ENCODE results near the gene OLIG2. TPM values are rescaled to one million over a fixed set of nuclear protein-coding genes. Genes with fewer than 3 reads are reported as not detected.
A peak's percentile ranks its signal among the peaks of the same experiment; 100 is the strongest.

The OLIG2 gene
- total RNA-seq, 1 donor from 2014 or later, result not detected

GRCh38 chr21:33032434-33033047 is 6.8 kb downstream of the OLIG2 start:
- no peak for DNase-seq (ENCODE audit: low read depth)

- no peak for DNase-seq (ENCODE audit: low read depth)
Measured at GRCh38 chr21:33033094-33033951, 7.6 kb downstream of the OLIG2 start.

GRCh38 chr21:33033961-33034413 is 8.3 kb downstream of the OLIG2 start:
- DNase-seq (ENCODE audit: low read depth), result no peak

- peak; percentile 76 for DNase-seq (ENCODE audit: low read depth)
Measured at GRCh38 chr21:33035147-33035546, 9.4 kb downstream of the OLIG2 start.

- peak; percentile 43 for DNase-seq (ENCODE audit: low read depth)
Measured at GRCh38 chr21:33036430-33037162, 10.9 kb downstream of the OLIG2 start.

- no peak for DNase-seq (ENCODE audit: low read depth)
Measured at GRCh38 chr21:33037501-33037900, 11.8 kb downstream of the OLIG2 start.

- DNase-seq (ENCODE audit: low read depth), result no peak
Measured at GRCh38 chr21:33039536-33039935, 13.8 kb downstream of the OLIG2 start.

GRCh38 chr21:33040215-33040614 is 14.5 kb downstream of the OLIG2 start:
- no peak for DNase-seq (ENCODE audit: low read depth)

GRCh38 chr21:33041981-33042380 is 16.2 kb downstream of the OLIG2 start:
- no peak for DNase-seq (ENCODE audit: low read depth)

- DNase-seq (ENCODE audit: low read depth), result peak; percentile 80
Measured at GRCh38 chr21:33042812-33043211, 17.1 kb downstream of the OLIG2 start.

GRCh38 chr21:33046455-33046854 is 20.7 kb downstream of the OLIG2 start:
- DNase-seq (ENCODE audit: low read depth), result no peak

GRCh38 chr21:33047231-33047630 is 21.5 kb downstream of the OLIG2 start:
- no peak for DNase-seq (ENCODE audit: low read depth)

- no peak for DNase-seq (ENCODE audit: low read depth)
Measured at GRCh38 chr21:33051925-33052324, 26.2 kb downstream of the OLIG2 start.

GRCh38 chr21:33053951-33054350 is 28.2 kb downstream of the OLIG2 start:
- DNase-seq (ENCODE audit: low read depth), result no peak

- no peak for DNase-seq (ENCODE audit: low read depth)
Measured at GRCh38 chr21:33055991-33056390, 30.3 kb downstream of the OLIG2 start.

GRCh38 chr21:33057385-33057940 is 31.7 kb downstream of the OLIG2 start:
- peak; percentile 71 for DNase-seq (ENCODE audit: low read depth)

- DNase-seq (ENCODE audit: low read depth), result peak; percentile 73
Measured at GRCh38 chr21:33058527-33058926, 32.8 kb downstream of the OLIG2 start.

- peak; percentile 80 for DNase-seq (ENCODE audit: low read depth)
Measured at GRCh38 chr21:33058957-33059356, 33.2 kb downstream of the OLIG2 start.

- DNase-seq (ENCODE audit: low read depth), result peak; percentile 33
Measured at GRCh38 chr21:33059380-33059841, 33.7 kb downstream of the OLIG2 start.

- no peak for DNase-seq (ENCODE audit: low read depth)
Measured at GRCh38 chr21:33061233-33061632, 35.5 kb downstream of the OLIG2 start.

- no peak for DNase-seq (ENCODE audit: low read depth)
Measured at GRCh38 chr21:33063375-33063883, 37.7 kb downstream of the OLIG2 start.

Measured in myocyte (in vitro differentiated cells).